Activated CD8-positive, alpha-beta memory T cell treated with anti-CD3 and anti-CD28 coated beads, Interleukin-2, amount 50 U/mL, for 24 hours (primary cell): ENCODE measurements around the gene PGA5.

ENCODE experiments used
- DNase-seq: peaks from one replicate; pipeline ENCODE4 v3.0.0-alpha.2; 2020; ENCODE audit errors: extremely low read depth

The PGA5 gene

DNA sequence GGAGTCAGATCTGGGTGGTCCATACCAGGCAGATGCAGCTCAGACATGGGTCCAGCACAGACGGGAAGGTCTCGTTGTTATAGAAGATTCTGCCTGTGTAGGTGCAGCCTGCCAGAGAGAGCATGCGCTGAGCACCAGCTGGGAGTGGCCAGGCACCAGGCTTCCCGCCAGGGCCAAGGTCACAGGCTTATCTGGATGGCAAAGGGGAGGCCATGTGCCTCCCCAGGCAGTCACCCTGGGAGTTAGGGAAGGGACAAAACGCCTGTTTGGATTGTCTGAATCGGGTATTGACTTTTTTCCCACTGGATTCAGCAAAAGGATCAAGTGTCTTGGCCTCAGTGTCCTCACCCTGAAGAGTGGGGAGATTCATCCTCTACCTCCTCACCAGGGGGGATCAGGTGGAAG is 26.5 kb downstream of the PGA5 start:
- DNase-seq = no peak

- DNase-seq = no peak
Measured at GRCh38 chr11:61268588-61269250, 27.7 kb downstream of the PGA5 start.

DNA sequence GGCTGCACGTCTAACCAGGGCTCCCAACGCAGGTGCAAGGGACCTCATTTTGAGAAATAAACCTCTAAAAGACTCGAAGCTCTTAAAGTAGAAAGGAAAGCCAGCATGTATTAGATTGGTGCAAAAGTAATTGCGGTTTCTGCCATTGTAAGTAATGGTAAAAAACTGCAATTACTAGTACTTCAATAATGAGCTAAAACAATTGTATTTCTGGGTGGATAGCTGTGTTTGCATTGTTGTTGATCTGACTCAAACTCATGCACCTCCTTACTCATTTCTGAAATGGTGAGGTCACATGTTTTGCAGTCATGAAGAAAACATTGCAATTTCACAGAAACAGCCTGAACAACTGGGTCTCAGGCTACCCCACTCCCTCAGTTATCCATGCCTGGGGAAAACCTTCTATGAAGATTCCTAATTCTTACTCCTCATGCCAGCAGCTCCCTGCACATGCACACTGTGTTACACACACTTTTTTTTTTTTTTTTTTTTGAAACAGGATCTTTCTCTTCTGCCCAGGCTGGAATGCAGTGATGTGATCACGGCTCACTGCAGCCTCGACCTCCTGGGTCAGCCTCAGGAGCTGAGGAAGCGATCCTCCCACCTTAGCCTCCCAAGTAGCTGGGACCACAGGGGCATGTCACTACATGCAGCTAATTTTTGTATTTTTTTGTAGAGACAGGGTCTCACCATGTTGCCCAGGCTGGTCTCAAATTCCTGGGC is 29.5 kb downstream of the PGA5 start:
- no peak for DNase-seq

DNA sequence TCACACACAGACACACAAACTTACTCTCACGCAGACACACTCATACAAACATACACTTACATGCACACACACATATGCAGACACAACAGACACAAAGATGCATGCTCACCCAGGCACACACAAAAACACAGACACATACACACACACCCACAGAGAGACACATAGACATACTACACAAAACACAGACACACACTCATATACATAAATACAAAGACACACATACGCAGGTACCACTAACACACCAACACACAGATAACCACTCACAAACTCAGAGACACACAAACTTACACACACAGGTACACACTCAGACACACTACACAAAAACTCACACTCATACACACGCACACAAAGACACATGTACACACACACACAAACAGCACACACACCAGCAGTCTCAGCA is 31.8 kb downstream of the PGA5 start:
- no peak for DNase-seq

DNA sequence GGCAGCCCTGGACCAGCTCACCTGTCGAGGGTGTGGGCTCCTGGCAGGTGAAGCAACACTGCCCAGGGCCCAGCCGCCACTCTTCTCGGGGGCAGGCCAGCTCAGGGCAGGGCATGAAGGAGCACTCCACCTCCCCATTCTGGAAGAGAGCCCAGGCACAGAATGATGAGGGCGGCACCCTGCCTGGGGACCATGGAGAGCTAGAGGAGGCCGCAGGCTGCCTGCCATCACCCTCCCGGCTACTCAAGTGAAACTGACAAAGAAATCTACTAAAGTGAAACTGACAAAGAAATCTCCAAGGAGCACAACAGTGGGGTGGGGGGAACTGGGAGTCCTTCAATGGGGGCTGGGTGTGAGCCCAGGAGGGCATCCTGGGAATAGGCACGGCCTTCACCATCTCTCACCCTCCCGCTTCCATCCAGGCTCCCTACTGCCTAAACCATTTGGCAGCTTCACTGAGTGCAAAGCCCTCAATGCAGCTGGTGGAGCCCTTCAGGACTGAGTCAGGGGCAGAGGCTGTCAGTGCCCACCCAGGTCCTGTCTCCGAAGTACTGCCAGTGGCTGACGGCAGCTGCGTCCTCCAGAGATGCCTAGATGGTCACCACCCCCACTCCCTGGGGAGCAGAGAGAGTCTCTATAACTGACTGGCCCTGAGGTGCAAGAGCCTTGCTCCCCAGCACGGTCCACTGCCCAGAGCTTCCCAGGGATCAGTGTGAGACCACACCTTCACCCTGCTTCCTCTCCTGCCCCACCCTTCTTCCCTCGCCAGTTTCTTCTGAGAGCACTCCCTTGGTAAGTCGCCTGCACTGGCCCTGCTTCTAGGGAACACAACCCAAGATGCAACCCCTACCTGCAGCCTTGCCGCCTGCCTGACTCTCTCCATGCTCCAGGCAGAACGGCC is 32.5 kb downstream of the PGA5 start:
- DNase-seq = no peak

DNA sequence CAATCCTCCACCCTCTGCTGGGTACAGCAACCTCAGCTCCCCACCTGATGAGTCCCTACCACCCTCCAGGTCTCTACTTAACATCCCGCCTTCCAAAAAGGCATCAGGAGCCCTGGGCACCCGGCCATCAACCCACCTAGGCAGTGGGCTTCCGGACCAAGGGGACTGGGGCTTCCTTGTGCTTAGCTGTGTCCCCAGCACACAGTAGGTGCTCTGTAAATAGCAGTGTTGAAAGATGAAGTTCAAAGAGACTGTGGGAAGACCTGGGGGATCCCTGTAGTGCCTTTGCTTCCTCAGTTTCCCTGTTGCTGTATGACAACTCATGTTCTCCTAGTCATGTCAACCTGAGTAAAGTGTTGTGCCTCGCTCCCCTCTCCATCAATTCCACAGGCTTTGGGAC is 33.1 kb downstream of the PGA5 start:
- DNase-seq = no peak

GRCh38 chr11:61275191-61275590 is 34.2 kb downstream of the PGA5 start:
- DNase-seq = no peak

DNA sequence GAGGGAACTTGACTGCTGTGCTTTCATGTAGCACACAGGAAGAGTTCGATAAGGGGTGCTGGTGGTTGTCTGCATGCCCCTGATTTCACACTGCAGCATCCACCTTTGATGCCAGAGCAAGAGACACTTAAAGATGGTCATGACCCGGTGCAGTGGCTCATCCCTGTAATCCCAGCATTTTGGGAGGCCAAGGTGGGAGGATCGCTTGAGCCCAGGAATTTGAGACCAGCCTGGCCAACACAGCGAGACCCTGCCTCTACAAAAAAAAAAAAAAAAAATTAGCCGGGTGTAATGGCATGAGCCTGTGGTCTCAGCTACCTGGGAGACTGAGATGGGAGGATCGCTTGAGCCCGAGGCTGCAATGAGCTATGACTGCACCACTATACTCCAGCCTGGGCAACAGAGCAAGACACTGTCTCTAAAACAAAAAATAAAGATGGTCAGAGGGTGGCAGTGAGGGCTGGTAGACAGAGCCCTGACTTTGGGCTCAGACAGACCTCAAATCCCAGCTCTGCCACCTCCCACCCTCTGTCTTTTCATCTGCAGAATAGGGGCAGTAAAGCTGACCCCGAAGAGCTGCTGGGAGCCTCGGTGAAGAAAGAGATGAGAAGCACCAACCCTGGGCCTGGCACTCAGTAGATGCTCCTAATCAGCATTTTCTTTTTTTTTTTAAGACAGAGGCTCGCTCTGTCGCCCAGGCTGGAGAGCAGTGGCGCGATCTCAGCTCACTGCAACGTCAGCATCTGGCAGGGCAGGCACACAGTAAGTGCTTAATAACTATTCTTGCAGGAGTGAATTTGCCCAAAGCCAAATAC is 36.4 kb downstream of the PGA5 start:
- DNase-seq = no peak

- DNase-seq = no peak
Measured at GRCh38 chr11:61278001-61278470, 37.1 kb downstream of the PGA5 start.

GRCh38 chr11:61279934-61280659 is 39.1 kb downstream of the PGA5 start:
- DNase-seq = no peak

- no peak for DNase-seq
Measured at GRCh38 chr11:61280883-61281580, 40.1 kb downstream of the PGA5 start.

DNA sequence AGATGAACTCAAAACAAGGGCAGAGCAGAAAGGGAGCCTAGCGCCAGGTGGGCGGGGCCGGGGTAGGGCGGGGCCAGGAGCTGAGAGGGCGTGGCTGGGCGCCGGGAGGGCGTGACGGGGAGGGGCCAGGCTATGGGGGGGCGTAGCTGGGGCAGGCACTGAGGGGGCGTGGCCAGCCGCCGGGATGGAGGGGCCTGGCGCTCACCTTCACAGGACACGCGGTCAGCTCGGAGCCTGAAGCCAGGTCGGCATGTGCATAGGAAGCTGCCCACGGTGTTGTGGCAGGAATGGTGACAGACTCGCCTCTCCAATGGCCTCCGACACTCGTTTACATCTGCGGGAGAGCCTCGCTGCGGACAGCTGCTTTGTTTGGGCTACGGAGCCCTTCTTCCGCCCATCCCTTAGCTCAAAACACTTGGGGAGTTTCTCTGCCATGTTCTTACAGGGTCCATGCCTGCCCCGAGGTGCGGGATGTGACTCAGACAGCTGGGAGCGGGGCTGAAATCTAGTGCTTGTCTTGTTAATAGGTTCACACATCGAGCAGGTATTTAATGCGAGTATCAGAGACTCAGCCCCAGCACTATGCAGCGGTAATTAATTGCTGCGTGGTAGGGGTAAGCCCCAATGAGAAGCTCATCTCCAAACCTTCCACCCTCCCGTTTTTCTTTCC is 40.7 kb downstream of the PGA5 start:
- no peak for DNase-seq

GRCh38 chr11:61283613-61284012 is 42.6 kb downstream of the PGA5 start:
- DNase-seq = no peak

DNA sequence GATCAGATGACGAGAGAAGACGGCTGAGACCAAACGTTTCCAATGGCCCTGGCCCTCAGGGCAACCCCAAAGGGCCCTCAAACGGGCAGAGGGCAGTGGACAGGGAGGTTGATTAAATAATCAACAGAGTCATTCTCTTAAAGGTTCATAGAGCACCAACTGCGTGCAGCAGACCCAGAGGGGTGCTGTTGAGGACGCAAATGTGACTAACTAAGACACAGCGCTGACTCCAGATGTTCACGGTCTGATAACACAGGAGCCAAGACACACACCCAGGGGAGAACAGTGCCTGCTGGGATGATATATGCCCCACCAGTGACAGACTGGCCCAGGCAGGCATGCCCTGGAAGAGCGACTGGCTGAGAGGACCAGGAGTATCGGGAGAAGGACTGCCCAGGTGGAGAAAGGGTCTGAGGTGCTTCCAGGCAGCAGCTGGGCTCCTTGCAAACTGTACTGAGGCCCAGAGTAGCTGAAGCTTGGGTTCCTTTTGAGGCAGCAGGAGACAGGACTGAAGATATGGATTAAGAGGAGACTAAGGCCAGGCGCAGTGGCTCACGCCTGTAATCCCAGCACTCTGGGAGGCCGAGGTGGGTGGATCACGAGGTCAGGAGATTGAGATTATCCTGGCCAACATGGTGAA is 46.5 kb downstream of the PGA5 start:
- no peak for DNase-seq

DNA sequence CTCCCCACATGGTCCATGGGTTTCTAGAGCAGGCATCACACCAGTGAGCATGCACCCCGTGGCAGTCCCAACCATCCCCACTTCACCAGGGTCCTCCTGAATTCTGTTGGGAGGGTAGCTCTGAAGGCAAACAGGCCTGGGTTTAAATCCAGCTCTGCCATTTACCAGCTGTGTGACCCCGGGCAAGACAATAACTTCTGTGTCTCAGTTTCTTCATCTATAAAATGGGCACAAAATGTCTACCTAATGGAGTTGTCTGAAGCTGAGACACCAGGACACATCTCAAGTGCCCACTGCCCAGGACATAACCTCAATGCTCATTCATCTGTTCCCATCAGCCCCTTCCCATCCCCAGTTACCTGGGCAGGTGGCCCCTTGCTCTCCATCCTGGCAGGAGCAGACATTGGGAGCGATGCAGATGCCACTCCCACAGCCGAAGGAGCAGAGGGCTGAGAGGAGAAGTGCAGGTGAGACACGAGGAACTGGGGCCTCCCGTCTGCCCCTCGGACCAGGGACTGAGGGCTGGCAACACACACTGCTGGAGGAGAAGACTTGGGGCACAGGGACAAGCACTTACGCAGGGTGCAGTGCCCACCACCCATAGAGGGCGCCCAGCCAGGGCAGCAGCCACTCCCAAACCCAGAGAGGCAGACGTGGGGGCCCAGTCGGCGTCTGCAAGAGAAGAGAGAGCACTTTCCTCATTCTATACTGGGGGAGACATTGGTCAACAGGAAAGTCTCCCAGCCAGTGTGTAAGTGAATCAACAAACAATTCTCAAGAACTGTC is 50.1 kb downstream of the PGA5 start:
- DNase-seq = no peak

GRCh38 chr11:61292356-61292755 is 51.4 kb downstream of the PGA5 start:
- no peak for DNase-seq

DNA sequence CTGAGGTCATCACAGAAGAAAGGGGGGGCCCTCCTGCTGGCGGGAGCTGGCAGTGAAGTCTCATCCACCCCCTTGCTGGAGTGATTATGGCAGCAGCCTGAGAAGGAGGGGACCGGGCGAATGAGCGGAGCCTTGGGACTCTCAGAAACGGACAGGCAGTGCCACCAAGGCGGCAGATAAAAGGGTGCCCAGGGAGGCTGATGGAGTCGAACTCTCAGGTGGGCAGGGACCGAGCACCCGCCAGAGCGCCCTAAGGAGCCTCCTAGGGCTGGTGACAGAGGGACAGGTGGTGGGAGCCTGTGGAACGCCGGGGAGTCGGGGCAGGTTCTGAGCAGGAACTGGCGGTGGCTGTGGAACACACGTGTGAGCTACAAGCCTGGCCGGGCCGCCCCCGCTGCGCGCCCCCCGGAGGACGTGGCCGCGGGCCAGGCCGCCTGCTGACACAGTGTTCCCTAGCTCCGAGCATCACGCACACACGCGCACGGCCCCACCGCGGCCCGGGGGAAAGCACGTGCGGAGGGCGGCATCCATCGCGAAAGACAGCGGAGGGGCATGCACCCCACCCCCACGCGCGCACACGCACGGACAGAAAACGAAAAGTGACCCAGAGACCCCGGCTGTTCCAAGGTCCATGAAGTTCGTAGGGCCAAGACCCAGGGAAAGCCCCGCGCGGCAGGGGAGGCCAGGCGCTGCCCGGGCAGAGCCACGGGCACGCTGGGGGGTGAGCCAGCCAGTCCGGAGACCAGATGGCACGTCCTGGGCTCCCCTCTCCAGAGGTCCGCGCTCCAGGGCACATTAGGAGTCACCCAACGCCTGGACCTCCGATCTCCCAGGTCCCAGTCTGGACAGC is 53.1 kb downstream of the PGA5 start:
- DNase-seq = no peak
